WTC11 (cell line): ENCODE data around the gene CCDC28B.

ENCODE experiments used
- ARID4B ChIP-seq: sonication (generic); formaldehyde crosslinking; IDR thresholded peaks from 2 replicates; pipeline ENCODE4 v1.8.0; 2023; ENCODE audit warnings: missing genetic modification reagents, mild to moderate bottlenecking, borderline replicate concordance
- CREB1 ChIP-seq: sonication (generic); formaldehyde crosslinking; IDR thresholded peaks from 2 replicates; pipeline ENCODE4 v1.8.0; 2023; ENCODE audit warnings: mild to moderate bottlenecking, missing genetic modification reagents
- CTCF ChIP-seq: fragments of 200-600 bp; IDR thresholded peaks from 2 replicates; pipeline ENCODE4 v1.8.0; 2022; ENCODE audit warnings: antibody characterized with exemption
- ELF4 ChIP-seq: sonication (generic); formaldehyde crosslinking; IDR thresholded peaks from 2 replicates; pipeline ENCODE4 v1.8.1; 2022; ENCODE audit warnings: low read depth, mild to moderate bottlenecking, moderate library complexity, missing genetic modification reagents
- ETV6 ChIP-seq: sonication (generic); formaldehyde crosslinking; IDR thresholded peaks from 2 replicates; pipeline ENCODE4 v1.8.1; 2022; ENCODE audit warnings: mild to moderate bottlenecking, missing genetic modification reagents
- FOXK1 ChIP-seq: sonication (generic); formaldehyde crosslinking; IDR thresholded peaks from 2 replicates; pipeline ENCODE4 v1.8.0; 2022; ENCODE audit warnings: mild to moderate bottlenecking, moderate library complexity, missing genetic modification reagents
- OVOL2 ChIP-seq: fragments of 250-450 bp; sonication (Bioruptor Pico); IDR thresholded peaks from 2 replicates; pipeline ENCODE4 v1.9.0; 2021; ENCODE audit warnings: mild to moderate bottlenecking, borderline replicate concordance
- RELA ChIP-seq: sonication (generic); formaldehyde crosslinking; IDR thresholded peaks from 2 replicates; pipeline ENCODE4 v1.8.1; 2022; ENCODE audit warnings: missing genetic modification reagents, mild to moderate bottlenecking, borderline replicate concordance
- SMAD4 ChIP-seq: sonication (generic); formaldehyde crosslinking; IDR thresholded peaks from 2 replicates; pipeline ENCODE4 v1.8.0; 2022; ENCODE audit warnings: mild to moderate bottlenecking, missing genetic modification reagents
- USF2 ChIP-seq: sonication (generic); formaldehyde crosslinking; IDR thresholded peaks from 2 replicates; pipeline ENCODE4 v1.8.1; 2023; ENCODE audit warnings: mild to moderate bottlenecking, missing genetic modification reagents, moderate library complexity
- ZNF317 ChIP-seq: sonication (generic); formaldehyde crosslinking; IDR thresholded peaks from 2 replicates; pipeline ENCODE4 v1.8.1; 2023; ENCODE audit warnings: low read depth, mild to moderate bottlenecking, moderate library complexity, missing genetic modification reagents, borderline replicate concordance

GRCh38 chr1:32194984-32195383 lies 5.4 kb upstream of the CCDC28B start:
- TF ChIP-seq CTCF (no peak), ZNF317 (no peak), FOXK1 (no peak), CREB1 (CRISPR knock-in tag) (no peak), RELA (no peak), USF2 (CRISPR knock-in tag) (no peak), ETV6 (CRISPR knock-in tag) (no peak), SMAD4 (no peak), OVOL2 (CRISPR knock-in tag) (no peak), ARID4B (CRISPR knock-in tag) (no peak), ELF4 (no peak)
